OCI-LY1 (cell line): ENCODE results near the gene OVOL2.
"Not testable (repeated sequence)": the region's sequence is repeated elsewhere in the genome, so short reads cannot be mapped to it uniquely, and the experiment has no call there.

Experiments used
- EZH2 ChIP-seq: fragments of 200-600 bp; sonication (generic), shearing (Covaris generic); IDR thresholded peaks from 2 replicates; pipeline ENCODE4 v1.8.0; 2017; ENCODE audit warnings: borderline replicate concordance, mixed run types, mild to moderate bottlenecking, antibody characterized with exemption, low read length, moderate library complexity, mixed read lengths
- TF ChIP-seq, protein P1 (sequence below): fragments of 200-600 bp; sonication (generic), shearing (Covaris generic); IDR thresholded peaks from 2 replicates; pipeline ENCODE4 v1.5.1; 2017; ENCODE audit warnings: mild to moderate bottlenecking, antibody characterized with exemption, low read length, moderate library complexity, mixed read lengths

DNA sequence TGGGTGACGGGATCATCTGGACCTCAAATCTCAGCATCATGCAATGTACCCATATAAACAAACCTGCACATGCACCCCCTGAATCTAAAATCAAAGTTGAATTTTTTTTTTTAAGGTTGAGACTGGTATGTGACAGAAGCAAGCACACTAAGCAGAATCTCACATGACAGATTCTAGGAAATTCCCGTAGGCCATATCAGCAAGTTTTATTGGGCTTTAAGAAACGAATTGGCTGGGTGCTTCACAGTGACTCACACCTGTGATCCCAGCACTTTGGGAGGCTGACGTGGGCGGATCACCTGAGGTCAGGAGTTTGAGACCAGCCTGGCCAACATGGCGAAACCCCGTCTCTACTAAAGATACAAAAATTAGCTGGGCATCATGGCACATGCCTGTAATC is 30.7 kb downstream of the OVOL2 start:
- TF ChIP-seq, protein P1, sequence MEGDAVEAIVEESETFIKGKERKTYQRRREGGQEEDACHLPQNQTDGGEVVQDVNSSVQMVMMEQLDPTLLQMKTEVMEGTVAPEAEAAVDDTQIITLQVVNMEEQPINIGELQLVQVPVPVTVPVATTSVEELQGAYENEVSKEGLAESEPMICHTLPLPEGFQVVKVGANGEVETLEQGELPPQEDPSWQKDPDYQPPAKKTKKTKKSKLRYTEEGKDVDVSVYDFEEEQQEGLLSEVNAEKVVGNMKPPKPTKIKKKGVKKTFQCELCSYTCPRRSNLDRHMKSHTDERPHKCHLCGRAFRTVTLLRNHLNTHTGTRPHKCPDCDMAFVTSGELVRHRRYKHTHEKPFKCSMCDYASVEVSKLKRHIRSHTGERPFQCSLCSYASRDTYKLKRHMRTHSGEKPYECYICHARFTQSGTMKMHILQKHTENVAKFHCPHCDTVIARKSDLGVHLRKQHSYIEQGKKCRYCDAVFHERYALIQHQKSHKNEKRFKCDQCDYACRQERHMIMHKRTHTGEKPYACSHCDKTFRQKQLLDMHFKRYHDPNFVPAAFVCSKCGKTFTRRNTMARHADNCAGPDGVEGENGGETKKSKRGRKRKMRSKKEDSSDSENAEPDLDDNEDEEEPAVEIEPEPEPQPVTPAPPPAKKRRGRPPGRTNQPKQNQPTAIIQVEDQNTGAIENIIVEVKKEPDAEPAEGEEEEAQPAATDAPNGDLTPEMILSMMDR: not testable (repeated sequence)
- TF ChIP-seq EZH2: not testable (repeated sequence)
